C4-2B (cell line): ENCODE measurements around the gene TENT5A.
"Not testable (repeated sequence)": the region's sequence is repeated elsewhere in the genome, so short reads cannot be mapped to it uniquely, and the experiment has no call there.

Experiments used
- H3K27ac ChIP-seq: fragments of 450-650 bp; 2 replicates; pipeline ENCODE4 v1.5.1; 2017
- CTCF ChIP-seq: fragments of 450-650 bp; conservative IDR thresholded peaks from 2 replicates; pipeline ENCODE4 v1.5.1; 2017; ENCODE audit warnings: mild to moderate bottlenecking
- ZFX ChIP-seq: fragments of 450-650 bp; IDR thresholded peaks from 2 replicates; pipeline ENCODE4 v1.6.1; 2017

Gene TENT5A

GRCh38 chr6:81785377-81785776 is 32.9 kb upstream of the TENT5A start:
- TF ChIP-seq ZFX (no peak), CTCF (no peak)
- H3K27ac ChIP-seq: no peak overlapping the region

- H3K27ac ChIP-seq: no peak overlapping the region
- TF ChIP-seq ZFX (no peak), CTCF (no peak)
These were observed 31.4 kb upstream of the TENT5A start for GRCh38 chr6:81783893-81784292.

- no peak overlapping the region for H3K27ac ChIP-seq
- no peak for TF ChIP-seq CTCF
- no peak for TF ChIP-seq ZFX
These were observed 29.1 kb upstream of the TENT5A start for GRCh38 chr6:81781624-81782023.

- H3K27ac ChIP-seq: no peak overlapping the region
- no peak for TF ChIP-seq ZFX
- TF ChIP-seq CTCF: no peak
These were observed 25.2 kb upstream of the TENT5A start for GRCh38 chr6:81777586-81778268.

GRCh38 chr6:81776219-81776618 is 23.7 kb upstream of the TENT5A start:
- not testable (repeated sequence) for H3K27ac ChIP-seq

- no peak for TF ChIP-seq ZFX
- TF ChIP-seq CTCF: no peak
- H3K27ac ChIP-seq: no peak overlapping the region
These were observed 22.1 kb upstream of the TENT5A start for GRCh38 chr6:81774542-81774941.

- TF ChIP-seq CTCF (no peak), ZFX (no peak)
- no peak overlapping the region for H3K27ac ChIP-seq
These were observed 21.4 kb upstream of the TENT5A start for GRCh38 chr6:81773887-81774286.

- no peak overlapping the region for H3K27ac ChIP-seq
- no peak for TF ChIP-seq ZFX
- no peak for TF ChIP-seq CTCF
These were observed 20.3 kb upstream of the TENT5A start for GRCh38 chr6:81772741-81773140.
